ENCODE measurements around the gene SHQ1. TPM values are rescaled to one million over a fixed set of nuclear protein-coding genes. Genes with fewer than 3 reads are reported as not detected.

SHQ1 gene
- total RNA-seq, 1 experiment from 2014 or later, result 32.5 TPM

DNA sequence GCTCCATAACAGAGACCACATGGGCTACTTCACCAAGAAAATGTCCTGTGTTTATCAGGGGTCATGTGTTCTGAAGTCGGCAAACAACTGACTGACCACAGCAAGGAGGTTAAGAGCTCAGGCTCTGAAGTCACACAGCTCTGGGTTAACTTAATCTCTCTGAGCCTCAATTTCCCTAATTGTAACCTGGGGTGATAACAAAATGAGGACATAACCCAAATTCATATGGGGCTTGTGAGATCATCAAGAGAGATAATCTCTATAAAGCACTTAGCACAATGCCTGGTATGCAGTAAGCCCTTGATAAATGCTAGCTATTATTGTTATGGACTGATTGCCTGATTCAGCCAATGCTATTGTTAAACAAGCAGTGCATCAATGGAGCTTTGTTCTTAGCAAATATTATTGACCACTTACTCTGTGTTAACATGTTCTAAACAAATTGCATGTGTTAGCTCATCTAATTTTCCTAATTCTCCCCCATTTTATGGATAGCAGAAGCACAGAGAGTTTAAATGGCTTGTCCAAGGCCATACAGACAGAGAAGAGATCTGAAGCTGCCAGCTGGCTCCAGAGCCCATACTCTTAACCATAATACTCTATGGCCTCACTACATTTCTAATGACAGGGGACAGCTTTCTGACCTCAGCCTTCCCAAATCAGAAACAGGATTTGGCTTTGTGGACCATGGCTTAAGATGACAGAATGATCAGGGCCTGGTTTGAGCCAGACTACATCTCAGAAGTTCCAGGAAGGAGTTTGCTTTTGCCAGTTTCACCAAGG, 78.3 kb downstream of the SHQ1 start:
- no peak overlapping the region for H2BK15ac ChIP-seq (ENCODE audit: low read depth, low read length)
- no peak overlapping the region for H3K9ac ChIP-seq (ENCODE audit: extremely low read depth, insufficient read length, low read length)
- no peaks in the 10 kb centered on the region for H3K79me1 ChIP-seq (ENCODE audit: insufficient read depth, low read depth, low read length, poor library complexity, severe bottlenecking)
- H3K14ac ChIP-seq (ENCODE audit: insufficient read depth, low read length), result no peak overlapping the region
- no peak overlapping the region for H4K5ac ChIP-seq (ENCODE audit: insufficient read length, low read depth, low read length)
- no peak overlapping the region for H3K4ac ChIP-seq (ENCODE audit: low read depth, low read length)
- H2BK12ac ChIP-seq (ENCODE audit: insufficient read length, low read depth, low read length), result no peak overlapping the region
- H3K27me3 Mint-ChIP-seq (ENCODE audit: low read depth), result no peaks in the 10 kb centered on the region
- peak overlapping the region in 1 of 3 experiments; percentile 30; a peak in 2 of 7 replicates for H3K27ac Mint-ChIP-seq
- H3K23ac ChIP-seq (ENCODE audit: insufficient read length, low read depth, low read length), result no peak overlapping the region
- no peak overlapping the region for H4K8ac ChIP-seq (replicated peaks; ENCODE audit: insufficient read length, low read depth, low read length)
- no peak overlapping the region for H3K18ac ChIP-seq (ENCODE audit: insufficient read length, low read depth, low read length)
- peaks cover 53 to 55% of the 10 kb centered on the region in 2 experiments for H3K4me1 Mint-ChIP-seq
- no peak overlapping the region for H2AK5ac ChIP-seq (ENCODE audit: insufficient read length, low read length)
- H3K9me3 Mint-ChIP-seq, result no peaks in the 10 kb centered on the region
- no peak overlapping the region for H3K27ac ChIP-seq (ENCODE audit: insufficient read length, low read depth, low read length)
- H3K23me2 ChIP-seq (ENCODE audit: insufficient read length, low read depth, low read length, poor library complexity, severe bottlenecking), result no peaks in the 10 kb centered on the region
- H3K4me2 ChIP-seq (ENCODE audit: insufficient read depth, insufficient read length, low read length), result no peak overlapping the region
- no peak overlapping the region for H2BK20ac ChIP-seq (ENCODE audit: low read depth, low read length, poor library complexity, severe bottlenecking)
- H2AFZ ChIP-seq (ENCODE audit: low read length), result no peak overlapping the region
- no peak overlapping the region for H3K56ac ChIP-seq (ENCODE audit: insufficient read length, low read depth, low read length)
- no CpG with 5 or more reads among the region's 1 CpG for WGBS (ENCODE audit: extremely low coverage, insufficient read length, low lambda C conversion rate)
- no peak overlapping the region for H3K4me3 Mint-ChIP-seq
- no peak overlapping the region for H4K91ac ChIP-seq (ENCODE audit: insufficient read length, low read depth, low read length)
- DNase-seq, result no peak
- H3K9me3 ChIP-seq (ENCODE audit: control insufficient read depth, low read depth, low read length), result no peaks in the 10 kb centered on the region
- TF ChIP-seq, protein P1, sequence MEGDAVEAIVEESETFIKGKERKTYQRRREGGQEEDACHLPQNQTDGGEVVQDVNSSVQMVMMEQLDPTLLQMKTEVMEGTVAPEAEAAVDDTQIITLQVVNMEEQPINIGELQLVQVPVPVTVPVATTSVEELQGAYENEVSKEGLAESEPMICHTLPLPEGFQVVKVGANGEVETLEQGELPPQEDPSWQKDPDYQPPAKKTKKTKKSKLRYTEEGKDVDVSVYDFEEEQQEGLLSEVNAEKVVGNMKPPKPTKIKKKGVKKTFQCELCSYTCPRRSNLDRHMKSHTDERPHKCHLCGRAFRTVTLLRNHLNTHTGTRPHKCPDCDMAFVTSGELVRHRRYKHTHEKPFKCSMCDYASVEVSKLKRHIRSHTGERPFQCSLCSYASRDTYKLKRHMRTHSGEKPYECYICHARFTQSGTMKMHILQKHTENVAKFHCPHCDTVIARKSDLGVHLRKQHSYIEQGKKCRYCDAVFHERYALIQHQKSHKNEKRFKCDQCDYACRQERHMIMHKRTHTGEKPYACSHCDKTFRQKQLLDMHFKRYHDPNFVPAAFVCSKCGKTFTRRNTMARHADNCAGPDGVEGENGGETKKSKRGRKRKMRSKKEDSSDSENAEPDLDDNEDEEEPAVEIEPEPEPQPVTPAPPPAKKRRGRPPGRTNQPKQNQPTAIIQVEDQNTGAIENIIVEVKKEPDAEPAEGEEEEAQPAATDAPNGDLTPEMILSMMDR (conservative IDR thresholded peaks at IDR 0.05), result no peak
- H2BK120ac ChIP-seq (ENCODE audit: low read depth, low read length, poor library complexity, severe bottlenecking), result no peak overlapping the region
- no peaks in the 10 kb centered on the region for H4K20me1 ChIP-seq (ENCODE audit: control insufficient read depth, insufficient read depth, insufficient read length)
- H3K4me1 ChIP-seq (ENCODE audit: insufficient read depth, low read length), result peaks cover 25% of the 10 kb centered on the region
- no peaks in the 10 kb centered on the region; a peak in 1 of 7 replicates for H3K36me3 Mint-ChIP-seq (ENCODE audit: insufficient read depth in 1 of 3, low read depth in 3 of 3)
- no peak overlapping the region for H2BK5ac ChIP-seq (ENCODE audit: insufficient read length, low read length)
- H3K79me2 ChIP-seq (ENCODE audit: insufficient read depth, low read length), result no peaks in the 10 kb centered on the region
- H3K27me3 ChIP-seq (ENCODE audit: insufficient read depth, low read length), result no peaks in the 10 kb centered on the region
- no peak overlapping the region for H3T11ph ChIP-seq (ENCODE audit: low read length)
